C4-2B (cell line): ENCODE results near the gene SCAP.
"Not testable (repeated sequence)": the region's sequence is repeated elsewhere in the genome, so short reads cannot be mapped to it uniquely, and the experiment has no call there.

Source experiments
- H3K27ac ChIP-seq: fragments of 450-650 bp; 2 replicates; pipeline ENCODE4 v1.5.1; 2017
- ZFX ChIP-seq: fragments of 450-650 bp; IDR thresholded peaks from 2 replicates; pipeline ENCODE4 v1.6.1; 2017
- TF ChIP-seq, protein P1 (sequence below): fragments of 450-650 bp; conservative IDR thresholded peaks from 2 replicates; pipeline ENCODE4 v1.5.1; 2017; ENCODE audit warnings: mild to moderate bottlenecking

SCAP gene

DNA sequence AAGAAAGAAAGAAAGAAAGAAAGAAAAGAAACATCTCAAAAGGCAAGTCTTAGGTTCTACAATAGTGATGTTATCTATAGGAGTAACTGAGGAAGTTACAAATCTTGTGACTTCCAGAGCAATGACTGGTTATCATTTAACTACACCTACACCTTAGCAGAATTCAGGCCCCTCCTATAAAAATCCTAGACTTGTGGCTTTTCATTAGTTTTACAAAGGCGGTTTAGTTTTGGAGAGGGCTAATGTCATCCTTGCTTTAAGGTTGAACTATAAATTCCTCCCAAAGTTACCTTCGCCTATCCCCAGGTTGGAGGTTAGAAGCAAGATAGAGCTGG, 4.1 kb upstream of the SCAP start:
- no peak overlapping the region for H3K27ac ChIP-seq
- TF ChIP-seq, protein P1, sequence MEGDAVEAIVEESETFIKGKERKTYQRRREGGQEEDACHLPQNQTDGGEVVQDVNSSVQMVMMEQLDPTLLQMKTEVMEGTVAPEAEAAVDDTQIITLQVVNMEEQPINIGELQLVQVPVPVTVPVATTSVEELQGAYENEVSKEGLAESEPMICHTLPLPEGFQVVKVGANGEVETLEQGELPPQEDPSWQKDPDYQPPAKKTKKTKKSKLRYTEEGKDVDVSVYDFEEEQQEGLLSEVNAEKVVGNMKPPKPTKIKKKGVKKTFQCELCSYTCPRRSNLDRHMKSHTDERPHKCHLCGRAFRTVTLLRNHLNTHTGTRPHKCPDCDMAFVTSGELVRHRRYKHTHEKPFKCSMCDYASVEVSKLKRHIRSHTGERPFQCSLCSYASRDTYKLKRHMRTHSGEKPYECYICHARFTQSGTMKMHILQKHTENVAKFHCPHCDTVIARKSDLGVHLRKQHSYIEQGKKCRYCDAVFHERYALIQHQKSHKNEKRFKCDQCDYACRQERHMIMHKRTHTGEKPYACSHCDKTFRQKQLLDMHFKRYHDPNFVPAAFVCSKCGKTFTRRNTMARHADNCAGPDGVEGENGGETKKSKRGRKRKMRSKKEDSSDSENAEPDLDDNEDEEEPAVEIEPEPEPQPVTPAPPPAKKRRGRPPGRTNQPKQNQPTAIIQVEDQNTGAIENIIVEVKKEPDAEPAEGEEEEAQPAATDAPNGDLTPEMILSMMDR, result no peak
- no peak for TF ChIP-seq ZFX

DNA sequence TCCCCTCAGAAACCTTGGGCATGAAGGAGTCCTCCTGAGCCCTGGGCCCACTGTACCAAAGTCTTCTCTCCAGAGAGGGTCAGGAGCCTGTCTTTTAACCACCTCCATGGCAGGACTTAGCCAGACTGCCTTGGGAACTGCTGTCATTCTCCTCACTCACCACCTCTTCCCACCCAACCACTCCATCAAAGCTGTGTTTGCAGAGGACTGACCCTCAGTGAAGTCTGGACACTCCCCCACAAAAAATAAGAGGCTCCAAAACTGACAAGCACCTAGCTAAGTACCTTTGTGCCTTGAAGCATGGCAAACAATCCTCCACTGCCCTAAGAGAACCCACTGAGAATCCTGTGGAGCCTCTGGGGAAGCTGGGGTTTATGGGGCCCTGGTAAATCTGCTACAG, 2.3 kb upstream of the SCAP start:
- no peak overlapping the region for H3K27ac ChIP-seq

DNA sequence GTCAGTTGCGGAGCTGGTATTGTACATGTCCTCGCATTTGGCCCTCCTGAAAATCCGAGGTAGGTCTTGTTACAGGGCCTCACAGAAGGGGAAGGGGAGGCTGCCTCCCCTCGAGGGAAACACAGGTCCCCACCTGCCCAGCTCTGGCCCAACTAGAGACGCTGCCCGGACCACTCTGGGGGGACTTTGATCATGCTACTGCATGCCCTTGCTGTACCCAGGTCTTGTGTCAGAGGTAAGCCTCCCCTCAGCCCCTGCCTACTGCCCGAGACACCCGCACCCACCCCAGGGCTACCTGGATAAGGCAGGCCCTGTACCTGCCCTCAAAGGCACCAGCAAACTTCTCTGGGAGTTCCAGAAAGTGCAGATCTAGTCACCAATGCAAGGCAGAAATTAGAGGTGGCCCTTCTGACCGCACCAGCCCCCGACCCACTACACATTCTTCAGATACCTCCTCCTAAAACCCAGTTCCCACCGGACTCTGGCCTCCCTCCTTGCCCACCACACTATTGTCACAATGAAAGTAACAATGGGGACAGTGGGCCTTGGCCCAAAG, 981 bp upstream of the SCAP start:
- TF ChIP-seq, protein P1, result no peak
- peak overlapping the region; percentile 94 for H3K27ac ChIP-seq

More for the DNA sequence above, 2.3 kb upstream of the SCAP start:
- no peak for TF ChIP-seq ZFX
- TF ChIP-seq, protein P1, result no peak

DNA sequence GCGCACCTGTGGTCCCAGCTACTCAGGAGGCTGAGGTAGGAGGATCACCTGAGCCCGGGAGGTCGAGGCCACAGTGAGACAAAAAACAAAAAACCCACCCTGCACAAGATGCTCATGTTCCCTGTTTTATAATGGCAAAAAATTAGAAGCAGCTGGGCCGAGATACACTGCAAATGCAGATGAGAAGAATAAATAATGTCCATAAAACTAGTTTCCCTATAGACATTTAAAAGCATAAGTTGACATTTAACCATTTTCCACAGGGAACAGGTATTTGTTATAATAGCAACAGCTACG, 537 bp upstream of the SCAP start:
- H3K27ac ChIP-seq, result peak overlapping the region; percentile 94
- TF ChIP-seq, protein P1, result 0 out of 2 replicates have a peak, but pooled peaks have one; percentile 58
- no peak for TF ChIP-seq ZFX

DNA sequence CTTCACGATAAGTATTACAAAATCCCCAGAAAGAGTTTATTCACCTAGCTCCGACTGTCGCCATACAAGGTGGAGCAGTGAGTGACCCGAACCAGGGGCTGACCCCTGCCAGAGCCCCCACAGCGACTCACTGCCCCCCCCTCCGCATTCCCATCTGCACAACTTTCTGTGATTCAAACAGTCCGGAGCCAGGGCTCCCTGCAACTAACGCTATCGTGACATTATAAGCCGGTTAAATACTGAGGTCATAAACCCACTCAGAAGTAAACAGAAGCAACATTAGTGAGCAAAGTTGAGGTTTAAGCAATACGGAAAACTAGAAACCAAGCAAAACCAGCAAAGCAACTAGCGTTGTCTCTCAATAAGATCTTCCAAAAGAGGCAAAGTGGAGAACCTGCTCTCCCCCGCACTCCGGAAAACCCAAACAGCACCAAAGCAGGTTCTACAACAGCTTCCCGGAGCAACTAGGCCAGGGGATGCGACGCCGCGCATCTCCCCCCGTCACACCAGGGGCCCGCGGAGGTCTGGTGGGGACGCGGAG, 642 bp downstream of the SCAP start:
- TF ChIP-seq, protein P1, result no peak
- no peak for TF ChIP-seq ZFX
- H3K27ac ChIP-seq, result peak overlapping the region; percentile 94

DNA sequence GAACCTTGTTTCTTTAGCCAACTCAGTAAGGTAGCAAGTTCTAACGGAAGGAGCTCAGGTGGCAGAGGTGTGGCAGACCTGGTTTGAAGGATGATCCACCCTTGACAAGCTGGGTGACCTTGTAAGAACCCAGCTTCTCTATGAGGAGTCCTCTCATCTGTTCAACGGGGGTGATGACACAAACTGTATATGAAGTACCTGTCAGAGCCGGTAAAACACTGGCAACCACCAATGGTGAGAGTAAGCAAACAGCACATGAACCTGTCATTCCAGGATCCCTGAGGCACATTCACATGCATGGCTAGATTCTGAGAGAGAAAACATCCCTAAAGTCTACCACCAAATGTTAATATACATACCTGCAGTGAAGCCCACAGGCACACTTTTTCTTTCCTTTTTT, 2.4 kb downstream of the SCAP start:
- TF ChIP-seq ZFX, result no peak
- TF ChIP-seq, protein P1, result no peak
- H3K27ac ChIP-seq, result no peak overlapping the region

DNA sequence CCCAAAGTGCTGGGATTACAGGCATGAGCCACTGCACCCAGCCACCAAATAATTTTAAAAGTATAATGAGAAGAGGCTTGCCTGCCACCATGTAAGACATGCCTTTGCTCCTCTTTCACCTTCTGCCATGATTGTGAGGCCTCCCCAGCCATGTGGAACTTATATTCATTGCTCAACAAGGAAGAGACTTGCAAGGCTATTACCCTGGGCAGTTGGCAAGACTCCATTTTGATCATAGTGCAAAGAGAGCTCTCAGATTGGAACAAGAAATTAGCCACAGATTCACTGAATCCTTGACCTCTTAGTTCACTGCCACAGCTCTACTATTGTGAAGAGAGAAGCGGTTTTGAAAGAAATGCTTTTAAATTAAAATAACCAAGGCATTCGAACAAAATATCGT, 6.1 kb downstream of the SCAP start:
- TF ChIP-seq, protein P1, result no peak
- TF ChIP-seq ZFX, result no peak
- no peak overlapping the region for H3K27ac ChIP-seq

DNA sequence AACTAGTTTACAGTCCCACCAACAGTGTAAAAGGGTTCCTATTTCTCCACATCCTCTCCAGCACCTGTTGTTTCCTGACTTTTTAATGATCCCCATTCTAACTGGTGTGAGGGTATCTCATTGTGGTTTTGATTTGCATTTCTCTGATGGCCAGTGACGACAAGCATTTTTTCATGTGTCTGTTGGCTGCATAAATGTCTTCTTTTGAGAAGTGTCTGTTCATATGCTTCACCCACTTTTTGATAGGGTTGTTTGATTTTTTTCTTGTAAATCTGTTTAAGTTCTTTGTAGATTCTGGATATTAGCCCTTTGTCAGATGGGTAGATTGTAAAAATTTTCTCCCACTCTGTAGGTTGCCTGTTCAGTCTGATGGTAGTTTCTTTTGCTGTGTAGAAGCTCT, 7.4 kb downstream of the SCAP start:
- H3K27ac ChIP-seq, result not testable (repeated sequence)
